Type B pancreatic cell (in vitro differentiated cells): ENCODE data around the gene GC. TPM values are rescaled to one million over a fixed set of nuclear protein-coding genes. Genes with fewer than 3 reads are reported as not detected.

Source experiments
- DNase-seq: peaks from one replicate; pipeline ENCODE4 v3.0.0; 2021; ENCODE audit warnings: mixed read lengths; ENCODE audit not compliant: unreplicated experiment; ENCODE audit errors: extremely low spot score
- H3K27ac Mint-ChIP-seq: 2 replicates; pipeline ENCODE4 v1.8.0; 2021; ENCODE audit warnings: mild to moderate bottlenecking, mixed read lengths
- H3K27me3 Mint-ChIP-seq: 2 replicates; pipeline ENCODE4 v1.8.0; 2021; ENCODE audit warnings: mixed read lengths
- H3K36me3 Mint-ChIP-seq: 2 replicates; pipeline ENCODE4 v1.8.0; 2021; ENCODE audit warnings: mixed read lengths
- H3K4me1 Mint-ChIP-seq: one replicate; pipeline ENCODE4 v1.8.0; 2021; ENCODE audit warnings: mixed read lengths; ENCODE audit not compliant: unreplicated experiment
- H3K4me3 Mint-ChIP-seq: 2 replicates; pipeline ENCODE4 v1.8.0; 2021; ENCODE audit warnings: mild to moderate bottlenecking, mixed read lengths
- H3K9me3 Mint-ChIP-seq: 2 replicates; pipeline ENCODE4 v1.8.0; 2021; ENCODE audit warnings: mixed read lengths
- CTCF ChIP-seq: fragments of 200-600 bp; sonication (generic); conservative IDR thresholded peaks from 2 replicates; pipeline ENCODE4 v1.5.0; 2021; ENCODE audit warnings: antibody characterized with exemption, mild to moderate bottlenecking
- total RNA-seq: library from RNA; stranded (reverse); gene quantifications from 2 replicates; pipeline ENCODE4 v1.2.1, GENCODE V29; 2021; ENCODE audit warnings: low replicate concordance

GC gene
- total RNA-seq, 1 donor from 2014 or later, result 71.9 TPM

GRCh38 chr4:71785959-71786358 is 2.1 kb upstream of the GC start:
- Mint-ChIP-seq H3K4me1 (no peaks in the 10 kb centered on the region), H3K4me3 (no peak overlapping the region), H3K9me3 (no peaks in the 10 kb centered on the region), H3K27ac (no peak overlapping the region), H3K36me3 (no peaks in the 10 kb centered on the region), H3K27me3 (no peaks in the 10 kb centered on the region)
- TF ChIP-seq CTCF, result no peak
- no peak for DNase-seq

DNA sequence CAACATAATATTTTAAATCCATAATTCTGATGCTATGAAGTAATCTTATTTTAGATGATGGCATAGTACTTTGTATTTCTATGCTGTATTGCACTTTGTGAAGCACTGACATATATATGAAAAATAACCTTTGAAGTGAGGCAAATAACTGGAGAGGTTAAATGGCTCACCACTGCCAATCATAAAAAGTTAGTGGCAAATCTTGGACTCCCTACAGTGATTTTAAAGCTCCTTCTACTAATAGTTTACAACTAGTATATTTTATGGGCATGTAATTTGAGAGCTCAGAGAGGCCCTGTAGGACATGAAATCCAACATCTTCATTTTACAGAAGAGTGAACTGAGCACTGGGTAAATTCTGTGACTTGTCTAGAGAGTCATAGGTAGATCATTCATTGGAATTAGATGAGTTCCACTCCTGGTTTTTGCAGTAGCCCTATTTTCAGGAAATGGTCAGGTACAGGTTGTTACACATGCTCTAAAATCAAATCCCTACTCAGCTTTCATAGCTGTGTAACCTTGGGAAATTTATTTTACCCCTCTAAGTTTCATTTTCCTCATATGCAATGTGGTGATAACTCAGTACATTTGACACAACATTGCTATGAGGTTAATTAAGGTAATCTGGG is 804 bp upstream of the GC start:
- TF ChIP-seq CTCF, result no peak
- Mint-ChIP-seq H3K27me3 (no peaks in the 10 kb centered on the region), H3K9me3 (no peaks in the 10 kb centered on the region), H3K36me3 (no peaks in the 10 kb centered on the region), H3K4me1 (no peaks in the 10 kb centered on the region), H3K4me3 (no peak overlapping the region), H3K27ac (no peak overlapping the region)
- no peak for DNase-seq

GRCh38 chr4:71777891-71778290 is 6.0 kb downstream of the GC start:
- Mint-ChIP-seq H3K36me3 (no peaks in the 10 kb centered on the region), H3K4me3 (no peak overlapping the region), H3K27ac (no peak overlapping the region), H3K4me1 (no peaks in the 10 kb centered on the region), H3K27me3 (no peaks in the 10 kb centered on the region), H3K9me3 (no peaks in the 10 kb centered on the region)
- no peak for TF ChIP-seq CTCF
- DNase-seq, result no peak

DNA sequence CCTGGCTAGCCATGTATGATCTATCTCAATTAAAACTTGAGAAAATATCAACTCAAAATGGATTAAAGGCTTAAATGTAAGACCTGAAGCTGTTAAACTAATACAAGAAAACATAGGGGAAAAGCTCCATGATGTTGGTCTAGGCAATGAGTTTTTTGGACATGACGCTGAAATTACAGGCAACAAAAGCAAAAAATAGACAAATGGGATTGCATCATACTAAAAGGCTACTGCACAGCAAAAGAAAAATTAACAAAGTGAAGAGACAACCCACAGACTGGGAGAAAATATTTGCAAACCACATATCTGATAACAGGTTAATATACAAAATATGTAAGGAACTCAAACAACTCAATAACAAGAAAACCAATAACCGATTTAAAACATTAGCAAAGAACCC is 8.4 kb downstream of the GC start:
- no peaks in the 10 kb centered on the region for H3K27me3 Mint-ChIP-seq
- no peak overlapping the region for H3K27ac Mint-ChIP-seq
- H3K36me3 Mint-ChIP-seq, result no peaks in the 10 kb centered on the region
- no peak for TF ChIP-seq CTCF
- H3K9me3 Mint-ChIP-seq, result no peaks in the 10 kb centered on the region
- H3K4me1 Mint-ChIP-seq, result no peaks in the 10 kb centered on the region
- H3K4me3 Mint-ChIP-seq, result no peak overlapping the region
- no peak for DNase-seq

- H3K27me3 Mint-ChIP-seq, result no peaks in the 10 kb centered on the region
- H3K4me3 Mint-ChIP-seq, result no peak overlapping the region
- no peaks in the 10 kb centered on the region for H3K9me3 Mint-ChIP-seq
- DNase-seq, result no peak
- H3K4me1 Mint-ChIP-seq, result no peaks in the 10 kb centered on the region
- no peaks in the 10 kb centered on the region for H3K36me3 Mint-ChIP-seq
- no peak overlapping the region for H3K27ac Mint-ChIP-seq
- no peak for TF ChIP-seq CTCF
Observed at GRCh38 chr4:71774136-71774535, 9.7 kb downstream of the GC start.

DNA sequence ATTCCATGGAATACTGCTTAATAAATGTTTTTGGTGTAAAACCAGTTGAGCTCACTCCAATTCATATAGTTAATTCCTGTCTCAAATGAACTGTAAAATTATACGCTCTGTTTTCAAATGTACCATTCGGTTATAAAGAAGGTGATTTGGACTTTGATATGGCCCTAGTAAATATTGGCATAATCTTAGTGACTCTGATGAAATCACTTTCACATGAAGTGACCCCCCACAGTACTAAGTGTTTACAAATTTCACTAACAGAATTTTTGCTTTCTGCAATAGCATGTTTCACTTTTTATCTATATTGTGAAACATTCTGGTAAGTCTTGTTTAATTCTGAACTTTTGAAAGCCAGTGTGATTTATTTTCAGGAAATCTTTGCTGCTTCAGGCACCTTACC is 10.9 kb downstream of the GC start:
- TF ChIP-seq CTCF, result no peak
- no peaks in the 10 kb centered on the region for H3K27me3 Mint-ChIP-seq
- no peak overlapping the region for H3K4me3 Mint-ChIP-seq
- no peaks in the 10 kb centered on the region for H3K4me1 Mint-ChIP-seq
- H3K36me3 Mint-ChIP-seq, result no peaks in the 10 kb centered on the region
- DNase-seq, result no peak
- H3K27ac Mint-ChIP-seq, result no peak overlapping the region
- H3K9me3 Mint-ChIP-seq, result no peaks in the 10 kb centered on the region
